NCI-H1105 treated with DMSO at 0.1 percent for 48 hours (cell line): Measurements from ENCODE around the gene VEGFC.

Experiments
- DNase-seq: peaks from one replicate; lab custom pipeline; 2025; lab: John Stamatoyannopoulos, UW

The VEGFC gene

GRCh38 chr4:176680668-176681180, 112.0 kb downstream of the VEGFC start:
- no peak for DNase-seq

GRCh38 chr4:176676901-176677300, 115.8 kb downstream of the VEGFC start:
- no peak for DNase-seq

DNA sequence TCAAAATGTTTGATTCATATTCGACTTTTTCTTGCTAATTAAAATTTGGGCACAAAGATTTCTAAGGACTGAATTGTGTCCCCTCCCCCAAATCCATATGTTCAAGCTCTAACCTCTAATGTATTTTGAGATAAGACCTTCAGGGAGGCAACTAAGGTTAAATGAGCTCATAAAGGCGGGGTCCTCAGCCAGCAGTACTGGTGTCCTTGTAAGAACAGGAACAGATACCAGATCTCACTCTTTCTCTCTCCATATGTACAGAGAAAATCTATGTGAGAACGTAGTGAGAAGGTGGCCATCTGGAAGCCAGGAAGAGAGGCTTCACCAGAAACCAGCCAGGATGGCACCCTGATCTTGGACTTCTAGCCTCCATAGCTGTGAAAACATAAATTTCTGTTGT, 116.9 kb downstream of the VEGFC start:
- no peak for DNase-seq

DNA sequence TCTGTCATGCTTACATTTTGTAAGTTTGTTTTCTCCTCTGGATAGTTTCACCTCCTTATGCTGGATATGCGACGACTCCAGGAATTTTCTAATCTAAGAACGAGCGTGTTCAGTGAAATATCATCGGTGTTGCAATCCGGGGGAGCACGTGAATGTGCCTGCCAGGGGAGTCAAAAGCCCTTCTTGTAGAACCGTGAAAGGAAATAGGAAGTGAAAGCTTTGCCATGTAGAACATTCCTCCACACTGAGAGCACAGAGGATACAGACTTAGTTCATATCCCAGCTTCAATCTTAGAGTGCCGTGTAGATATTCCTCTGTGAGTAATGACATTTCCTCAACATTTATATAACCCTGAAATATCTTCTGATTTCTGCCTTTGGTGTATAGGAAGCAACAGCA, 121.2 kb downstream of the VEGFC start:
- DNase-seq = no peak

GRCh38 chr4:176668324-176668723, 124.4 kb downstream of the VEGFC start:
- no peak for DNase-seq

DNA sequence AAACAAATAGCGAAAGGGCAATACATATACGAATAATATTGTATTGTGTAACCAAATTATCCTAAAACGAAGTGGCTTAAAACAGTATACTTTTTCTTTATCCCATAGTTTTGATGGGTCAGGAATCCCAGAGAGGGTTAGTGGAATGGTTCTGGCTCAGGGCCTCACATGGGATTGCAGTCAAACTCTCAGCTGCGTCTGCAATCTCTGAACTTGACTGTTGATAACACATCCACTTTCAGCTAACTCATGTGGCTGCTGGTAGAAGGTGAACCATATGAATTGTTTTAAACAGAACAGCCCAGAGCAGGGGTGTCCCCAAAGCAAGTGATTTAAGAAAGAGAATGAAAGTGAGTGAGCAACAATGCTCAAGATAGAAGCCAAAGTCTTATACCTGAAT, 127.8 kb downstream of the VEGFC start:
- no peak for DNase-seq

GRCh38 chr4:176660561-176660960, 132.2 kb downstream of the VEGFC start:
- no peak for DNase-seq

GRCh38 chr4:176656108-176656507, 136.6 kb downstream of the VEGFC start:
- DNase-seq = no peak

DNA sequence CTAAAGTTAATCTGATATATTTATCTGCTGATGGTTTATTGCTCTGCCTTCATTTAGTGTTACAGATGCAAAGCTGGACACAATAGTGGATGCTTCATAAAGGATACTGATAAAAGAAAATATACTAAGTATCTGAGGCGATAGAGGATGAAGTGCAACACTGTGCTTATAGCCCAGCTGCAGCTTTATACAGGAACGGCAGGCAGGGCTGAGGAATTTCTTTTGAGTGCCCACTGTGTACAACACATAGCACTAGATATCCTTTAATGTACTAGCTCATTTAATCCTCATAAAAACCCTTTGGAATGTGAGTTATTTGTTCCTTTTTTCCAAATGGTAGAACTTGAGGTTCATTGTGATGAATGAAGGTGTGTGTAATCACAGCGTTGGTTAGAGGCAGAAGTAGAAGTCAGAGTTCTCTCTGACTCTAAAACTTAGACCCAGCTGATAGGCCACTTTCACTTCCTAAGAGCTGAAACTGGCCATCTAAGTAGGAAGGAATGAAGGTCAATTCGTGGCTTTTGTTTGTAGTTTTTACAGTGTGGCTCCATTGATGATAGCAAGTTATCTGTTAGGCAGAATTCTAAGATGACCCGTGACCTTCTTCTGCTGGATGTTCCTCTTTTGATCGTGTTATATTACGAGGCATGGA, 138.0 kb downstream of the VEGFC start:
- no peak for DNase-seq

- no peak for DNase-seq
These were observed 139.1 kb downstream of the VEGFC start for GRCh38 chr4:176653401-176654220.

- DNase-seq = no peak
These were observed 146.4 kb downstream of the VEGFC start for GRCh38 chr4:176646311-176646710.

DNA sequence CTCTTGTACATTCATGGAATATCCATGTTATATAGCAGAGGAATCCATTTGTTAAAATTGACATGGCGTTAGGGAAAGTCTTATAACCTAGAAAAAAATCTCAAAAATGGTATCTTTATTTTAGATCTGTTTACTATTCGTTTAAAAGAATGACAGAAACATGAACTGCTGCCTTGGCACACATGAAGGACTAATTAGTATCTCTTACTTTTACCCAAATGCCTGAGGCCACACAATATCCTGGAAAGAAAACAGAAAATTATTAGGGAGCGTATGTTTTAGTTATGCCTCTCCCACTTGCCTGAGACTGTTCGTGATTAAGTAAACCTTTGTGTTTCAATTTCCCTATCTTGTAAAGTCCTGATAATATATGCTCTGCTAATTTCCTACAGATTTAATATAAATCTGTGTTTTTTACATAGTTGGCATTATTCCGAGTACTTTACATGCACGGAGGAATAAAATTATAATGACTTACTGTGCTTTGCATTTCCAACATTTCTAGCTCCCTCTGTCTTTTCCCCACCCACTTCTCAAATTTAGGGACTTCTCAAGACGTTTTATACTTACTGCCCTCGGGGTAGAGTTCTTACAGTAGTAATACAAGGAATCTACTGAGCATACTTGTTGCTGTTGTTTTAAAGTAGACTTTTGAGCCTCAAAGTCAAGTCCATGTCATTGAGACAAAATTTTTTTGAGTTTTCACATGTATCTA, 147.3 kb downstream of the VEGFC start:
- no peak for DNase-seq

DNA sequence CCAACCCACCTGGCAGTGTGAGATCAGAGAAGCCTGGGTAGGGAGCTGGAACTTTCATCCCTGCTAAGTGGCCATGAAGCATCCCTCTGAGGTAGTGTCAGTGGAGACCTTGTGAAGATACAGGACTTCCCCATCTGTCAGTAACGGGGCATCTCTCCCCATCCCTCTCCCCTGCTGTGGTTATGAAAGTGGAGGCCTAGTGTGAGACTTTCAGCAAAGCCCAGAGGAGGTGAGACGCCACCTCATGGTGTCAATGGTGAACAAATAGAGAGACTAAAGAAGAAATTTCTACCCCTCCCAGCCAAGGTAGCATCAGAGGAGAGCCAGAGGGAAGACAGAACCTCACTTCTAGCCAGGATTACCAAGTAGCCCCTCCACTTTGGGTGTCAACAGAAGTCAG, 150.2 kb downstream of the VEGFC start:
- DNase-seq = no peak

- DNase-seq = no peak
These were observed 151.5 kb downstream of the VEGFC start for GRCh38 chr4:176641237-176641636.

DNA sequence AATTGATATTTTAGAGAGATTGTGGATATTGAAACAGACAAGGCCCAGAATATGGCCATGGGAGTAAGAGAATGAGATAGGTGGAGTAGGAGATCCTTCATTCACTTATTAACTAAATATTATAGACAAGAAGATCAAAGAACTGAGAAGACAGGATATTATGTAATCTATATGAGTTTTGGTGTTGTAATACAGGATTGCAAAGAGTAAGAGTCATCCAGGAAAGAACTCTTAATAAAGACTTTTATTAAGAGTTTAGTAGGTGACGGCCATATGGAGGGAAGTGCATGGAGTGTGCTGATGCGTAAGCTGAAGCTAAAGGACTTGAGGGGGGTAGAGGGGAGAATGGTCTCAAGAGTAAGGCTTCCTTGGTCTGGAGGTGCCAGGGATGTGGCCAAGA, 153.7 kb downstream of the VEGFC start:
- DNase-seq = no peak

DNA sequence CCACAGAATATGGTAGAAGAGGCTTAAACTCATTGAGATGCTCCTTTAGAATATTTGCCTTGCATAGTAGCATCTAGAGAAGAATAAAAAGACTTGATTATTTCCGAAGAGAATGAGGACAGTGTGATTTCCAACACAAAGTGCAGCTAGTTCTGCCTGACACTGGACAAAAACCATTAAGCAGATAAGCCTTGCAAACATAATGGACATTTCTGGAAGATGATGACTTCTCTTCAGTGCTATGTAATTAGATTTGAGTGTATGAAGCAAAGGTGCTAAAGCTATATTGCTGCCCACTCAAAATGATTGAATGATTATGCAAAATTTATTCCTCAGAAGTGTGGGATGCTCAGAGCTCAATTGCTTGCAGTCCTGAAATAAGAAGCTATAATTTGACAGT, 156.4 kb downstream of the VEGFC start:
- DNase-seq = no peak

DNA sequence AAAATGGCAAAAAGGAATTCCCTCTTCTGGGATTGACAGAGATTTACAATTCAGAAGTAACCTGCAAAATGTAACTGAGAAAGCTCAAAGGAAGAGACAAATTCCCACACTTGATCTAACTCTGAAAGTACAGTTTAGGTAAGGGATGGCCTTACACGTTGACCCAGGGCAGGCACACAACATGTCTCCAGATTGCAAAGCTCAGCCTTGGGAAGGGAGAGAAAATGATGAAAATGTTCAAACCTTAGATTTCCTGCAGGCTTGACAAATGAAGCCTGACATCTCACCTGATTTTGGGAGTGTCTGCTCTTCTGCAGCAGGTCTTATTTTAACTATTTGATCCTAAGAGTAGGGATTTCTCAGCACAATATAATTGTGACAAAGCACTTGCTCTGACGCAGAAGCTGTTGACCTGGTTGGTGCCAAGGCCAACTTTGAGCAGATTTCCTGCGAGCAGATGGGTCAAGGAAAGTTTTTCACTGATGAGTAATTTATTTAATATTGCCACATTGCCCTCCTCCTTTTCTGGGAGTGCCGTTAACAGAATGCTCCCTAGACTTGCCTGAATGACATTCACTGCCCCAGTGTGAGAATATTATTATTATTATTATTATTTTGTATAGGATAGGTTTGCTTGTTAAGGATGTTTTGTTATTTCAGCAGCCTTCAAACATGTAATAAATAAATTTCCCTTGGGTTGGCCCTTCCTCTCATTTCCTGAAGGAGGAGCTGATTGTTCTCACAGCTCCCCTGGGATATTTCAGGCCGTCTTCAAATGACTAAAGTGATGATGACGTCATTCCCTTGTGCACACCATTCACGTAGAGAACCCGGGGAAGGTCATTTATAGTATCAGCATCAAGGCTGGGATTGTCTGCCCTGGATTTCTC, 157.1 kb downstream of the VEGFC start:
- no peak for DNase-seq
